ENCODE measurements around the gene PBX1.

The PBX1 gene

DNA sequence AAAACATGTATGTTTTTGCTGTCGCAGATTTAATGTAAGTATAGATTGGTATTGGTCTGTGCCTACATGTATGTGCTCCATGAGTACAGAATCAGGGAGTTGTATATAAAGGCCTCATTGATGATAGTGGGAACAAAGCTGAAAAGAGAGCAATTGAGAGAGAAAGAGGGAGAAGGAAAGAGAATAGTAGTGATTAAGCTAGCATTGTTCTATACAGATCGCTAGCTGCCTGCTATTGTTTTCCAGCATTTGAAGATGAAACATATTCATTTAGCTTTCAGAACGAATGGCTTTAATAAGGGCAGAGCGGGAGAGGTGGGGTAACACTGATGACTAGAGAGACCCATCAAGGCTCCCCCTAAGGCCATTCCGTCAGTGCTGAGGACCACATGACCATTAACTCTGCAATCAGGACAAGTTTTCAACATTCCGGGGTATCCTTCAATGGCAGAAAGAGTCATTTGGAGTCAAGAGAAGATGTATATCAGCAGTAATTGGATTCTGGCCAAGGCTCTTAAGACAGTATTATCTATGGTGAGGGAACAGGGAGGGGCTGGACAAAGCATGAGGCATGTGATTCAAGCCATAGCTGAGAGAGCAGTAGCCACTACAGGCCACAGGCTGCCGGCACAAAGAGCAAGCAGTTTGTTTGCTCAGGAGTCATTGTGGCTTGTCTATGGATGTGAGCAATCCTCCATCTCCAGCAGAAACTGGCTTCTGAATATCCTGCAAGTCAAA is 176.5 kb downstream of the PBX1 start:
- DNase-seq = no peak

DNA sequence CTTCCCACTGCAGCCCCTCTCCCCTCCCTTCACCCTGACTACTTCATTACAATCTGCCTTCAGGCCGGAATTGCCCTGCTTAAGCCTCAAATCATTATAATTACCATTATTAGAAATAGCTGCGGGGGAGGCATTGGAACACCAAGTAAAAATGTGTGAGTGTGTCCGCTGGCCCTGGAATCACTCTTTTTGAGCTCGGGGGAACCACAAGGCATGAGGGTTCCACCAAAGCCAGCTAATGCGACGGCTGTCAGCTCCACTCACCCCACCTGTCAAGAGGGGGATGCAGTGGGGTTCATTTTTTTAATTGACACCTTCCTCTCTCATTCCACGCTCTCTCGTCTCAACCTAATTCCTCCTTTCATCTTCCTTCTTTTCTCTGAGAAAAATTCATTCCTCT is 177.2 kb downstream of the PBX1 start:
- DNase-seq = no peak

DNA sequence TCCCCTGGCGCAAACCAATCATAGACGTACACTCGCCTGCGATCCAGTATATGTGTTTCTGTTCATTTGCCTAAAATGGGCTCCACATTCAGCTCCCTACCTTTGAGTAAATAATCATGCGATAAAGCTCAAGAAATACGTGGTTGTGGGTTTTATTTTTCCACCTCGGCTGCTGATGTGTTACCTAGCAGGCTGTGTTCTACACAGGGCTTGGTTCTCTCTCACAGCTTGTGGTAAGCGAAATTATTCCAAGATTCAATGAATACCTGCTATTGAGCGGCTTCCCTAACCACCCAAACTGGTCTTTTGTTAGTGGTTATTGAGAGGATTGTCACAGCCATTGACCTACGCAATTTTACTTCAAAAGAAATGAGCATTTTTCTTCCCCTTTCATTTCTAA is 180.2 kb downstream of the PBX1 start:
- DNase-seq = no peak

DNA sequence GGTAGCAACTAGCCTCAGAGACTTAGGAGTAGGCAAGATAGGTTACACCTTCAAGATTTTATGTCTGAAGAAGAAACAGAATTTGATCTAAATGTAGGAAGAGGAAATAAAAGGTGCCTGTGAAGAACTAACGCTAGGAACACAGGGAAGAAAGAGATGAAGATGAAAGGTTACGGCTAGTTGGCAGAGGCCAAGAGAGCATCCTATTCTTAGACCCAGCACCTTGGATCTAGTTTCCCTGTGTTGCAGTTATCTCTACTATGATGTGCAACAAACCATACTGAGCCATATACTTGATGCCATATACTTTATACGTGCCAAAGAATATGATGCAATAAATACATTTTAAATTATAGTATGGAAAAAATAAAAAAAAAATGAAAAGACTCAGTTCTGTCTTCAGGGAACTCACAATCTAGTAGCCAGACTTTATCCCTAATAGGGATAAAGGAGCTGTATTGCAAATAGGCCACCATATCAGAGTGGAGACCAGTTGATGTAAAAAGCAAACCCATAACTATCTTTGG is 181.1 kb downstream of the PBX1 start:
- DNase-seq = no peak

DNA sequence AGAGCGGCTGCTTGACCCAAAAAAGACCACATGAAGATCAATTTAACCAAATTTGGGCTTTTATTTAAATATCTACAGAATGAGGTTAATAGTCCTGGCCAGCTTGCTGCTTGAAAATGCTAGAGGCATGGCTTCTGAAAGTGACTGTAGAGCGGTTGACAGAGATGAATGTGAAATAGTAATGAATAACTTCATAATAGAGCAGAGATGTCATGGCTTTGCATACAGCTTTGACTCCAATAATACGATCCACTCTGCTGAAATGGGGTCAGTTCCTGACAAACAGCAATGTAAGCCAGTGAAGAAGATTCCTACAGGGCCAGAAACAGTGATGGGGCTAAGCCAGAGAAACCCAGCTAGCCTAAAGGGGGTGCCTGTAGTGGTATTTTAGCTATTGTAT is 183.8 kb downstream of the PBX1 start:
- no peak for DNase-seq

DNA sequence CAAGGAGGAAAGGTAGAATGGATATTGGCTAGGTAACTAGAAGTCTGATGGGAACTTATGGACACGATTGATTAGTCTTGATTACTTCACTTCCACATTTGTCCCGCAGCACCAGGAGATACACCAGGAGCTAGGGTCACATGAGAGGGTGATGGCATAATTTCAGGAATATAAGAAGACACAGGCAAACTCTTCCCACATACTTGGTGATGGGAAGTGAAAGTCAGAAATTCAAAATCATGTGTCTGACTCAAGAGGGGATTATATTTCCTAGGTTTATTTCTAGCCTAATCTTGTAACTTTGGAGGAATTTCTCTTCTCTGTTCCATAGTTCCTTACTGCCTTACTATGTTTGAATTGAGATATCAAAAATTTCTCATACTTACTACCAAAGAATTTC is 185.0 kb downstream of the PBX1 start:
- DNase-seq = no peak

DNA sequence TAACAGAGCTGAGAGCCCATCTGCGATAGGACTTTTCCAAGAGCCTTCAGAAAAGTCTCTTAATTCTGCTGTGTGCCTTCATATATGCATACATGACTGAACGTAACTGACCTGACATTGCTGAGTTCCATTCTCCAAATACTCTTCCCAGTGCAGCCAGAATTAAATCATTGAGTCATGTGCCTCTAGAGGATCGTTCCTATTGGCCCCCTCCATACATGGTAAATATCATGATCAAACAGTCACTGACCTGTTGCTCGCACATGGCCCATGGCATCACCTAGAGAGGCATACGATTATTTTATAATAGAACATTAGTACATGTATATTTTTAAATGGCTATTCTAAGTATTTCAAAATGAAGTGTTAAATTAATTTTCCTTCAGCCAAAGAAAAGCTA is 186.8 kb downstream of the PBX1 start:
- DNase-seq = no peak

DNA sequence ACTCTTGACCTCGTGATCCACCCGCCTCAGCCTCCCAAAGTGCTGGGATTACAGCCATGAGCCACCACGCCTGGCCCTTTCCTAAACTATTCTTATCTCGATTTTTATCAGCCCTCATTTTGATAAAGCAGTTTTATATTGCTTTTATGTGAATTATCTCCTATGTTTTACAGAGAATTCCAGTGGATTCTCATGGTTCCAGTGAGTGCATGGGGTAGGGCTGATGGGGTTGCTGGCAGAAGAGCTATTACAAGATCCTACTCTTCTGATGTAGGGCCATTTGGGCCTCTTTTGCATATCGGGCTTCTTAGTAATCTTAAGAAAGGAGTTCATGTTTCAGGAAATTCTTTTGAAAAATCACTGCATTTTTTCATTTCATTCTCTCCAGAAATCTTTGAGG is 187.6 kb downstream of the PBX1 start:
- DNase-seq = no peak

DNA sequence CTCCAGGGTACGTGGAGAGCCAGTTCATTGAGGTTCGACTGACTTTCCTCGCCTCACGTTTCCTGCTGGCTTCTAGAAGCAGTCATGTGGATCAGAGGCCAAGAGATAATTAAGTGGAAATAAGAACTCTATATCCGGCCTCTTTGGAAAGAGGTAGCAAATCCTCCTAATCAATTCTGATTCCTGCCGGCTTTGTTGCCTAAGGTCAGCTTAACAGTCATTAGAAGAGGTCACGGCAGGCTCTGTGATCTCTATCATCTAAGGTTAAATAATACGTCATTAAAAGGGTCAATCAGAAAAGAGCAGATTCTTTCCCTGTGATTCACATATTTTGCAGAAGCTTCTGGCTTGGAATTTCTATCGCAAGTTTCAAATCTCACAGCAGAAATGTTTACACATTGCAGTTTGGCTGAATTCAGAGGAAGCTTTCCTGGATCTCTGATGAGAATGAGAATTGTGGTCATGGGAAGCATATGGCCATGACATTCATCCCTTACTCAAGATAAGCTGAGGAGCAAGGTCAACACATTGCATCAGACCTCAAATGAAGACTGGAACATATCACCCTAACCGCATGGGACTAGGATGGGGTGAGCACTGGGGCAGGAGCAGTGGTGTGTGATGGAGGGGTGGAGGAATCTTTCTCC is 189.4 kb downstream of the PBX1 start:
- no peak for DNase-seq

DNA sequence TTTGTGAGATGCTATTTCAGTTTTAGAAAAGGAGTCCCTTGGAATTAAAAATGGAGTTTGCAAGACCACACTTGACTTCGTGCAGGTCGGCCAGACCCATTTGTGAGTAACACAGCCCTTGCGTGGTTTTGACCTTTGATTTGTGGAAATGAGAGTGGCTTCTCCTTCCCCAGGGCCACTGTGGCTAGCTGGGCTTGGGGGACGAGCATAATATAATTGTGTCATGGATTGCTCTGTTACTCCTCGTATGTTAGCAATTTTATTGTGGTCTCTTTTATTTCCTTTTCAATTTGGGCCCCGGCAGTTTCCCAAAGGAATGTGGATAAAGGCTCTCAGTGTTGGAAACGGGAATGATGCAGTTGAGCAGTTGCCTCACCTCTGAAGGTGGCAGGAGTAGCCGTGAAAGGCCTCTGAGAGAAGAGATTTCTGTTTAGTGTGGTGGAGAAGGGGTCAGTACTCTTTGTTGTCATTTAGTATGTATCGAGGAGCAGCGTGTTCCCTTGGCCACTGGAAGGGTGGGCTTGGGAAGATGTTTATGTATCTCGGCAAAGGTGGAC is 194.6 kb downstream of the PBX1 start:
- DNase-seq = no peak

DNA sequence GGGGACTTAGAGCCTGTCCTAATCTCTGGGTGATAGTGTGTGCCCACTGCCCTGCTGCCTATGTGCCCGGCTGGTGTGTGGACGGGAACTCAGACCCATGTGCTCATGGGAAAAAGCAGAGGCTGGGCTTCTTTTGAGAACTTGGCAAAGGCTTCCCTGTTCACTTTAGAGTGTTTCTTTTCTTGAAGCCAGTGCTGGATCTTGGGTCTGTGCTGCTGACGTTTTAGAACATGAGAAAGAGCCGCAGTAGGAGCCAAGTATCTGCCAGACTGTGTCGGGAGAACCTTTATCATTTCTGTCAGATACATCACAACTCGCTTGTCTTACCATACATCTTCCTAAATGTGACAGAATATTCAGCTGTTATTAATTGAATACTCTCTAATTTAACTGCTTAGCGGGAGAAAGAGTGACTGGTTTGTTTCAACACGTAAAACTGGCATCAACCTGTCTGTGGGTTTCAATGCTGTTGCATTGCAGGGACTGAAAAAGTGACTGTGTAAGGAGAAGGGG is 195.2 kb downstream of the PBX1 start:
- DNase-seq = no peak

DNA sequence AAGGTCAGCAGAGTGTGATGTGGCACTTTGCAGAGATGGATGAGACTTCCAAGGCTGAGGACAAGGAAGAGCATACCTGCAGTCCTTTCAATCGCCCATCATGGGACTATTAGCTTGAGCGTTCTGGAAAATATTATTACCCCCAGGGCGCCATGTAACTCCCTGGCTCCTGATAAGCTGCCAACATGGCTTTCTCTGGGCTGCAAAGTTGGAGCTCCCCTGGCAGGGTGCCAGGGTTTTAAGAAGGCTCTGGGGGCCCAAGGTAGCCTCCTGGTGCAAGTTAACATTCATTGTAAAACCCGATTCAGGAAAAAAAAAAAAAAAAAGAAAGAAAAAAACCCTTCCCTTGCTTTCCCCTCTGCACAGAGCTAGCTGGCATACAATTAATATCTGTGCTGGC is 196.7 kb downstream of the PBX1 start:
- DNase-seq = no peak

DNA sequence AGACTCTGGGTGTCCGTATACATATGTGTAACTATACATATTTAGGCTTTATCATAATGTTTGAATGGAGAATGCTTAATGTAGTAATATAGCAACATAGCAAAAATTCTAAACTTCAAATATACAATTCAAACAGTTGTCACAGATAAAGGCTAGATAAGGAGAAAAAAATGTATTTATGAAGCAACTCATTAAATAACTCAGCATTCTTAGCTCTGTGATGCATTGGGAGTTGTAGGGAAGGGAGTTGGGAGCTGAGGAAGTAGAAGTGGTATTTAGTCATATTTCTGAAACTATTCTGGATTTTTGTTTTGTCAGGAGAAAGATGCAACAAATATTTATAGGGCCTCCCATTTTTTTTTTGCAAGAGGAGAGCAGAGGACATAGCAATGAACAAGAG is 197.8 kb downstream of the PBX1 start:
- no peak for DNase-seq

DNA sequence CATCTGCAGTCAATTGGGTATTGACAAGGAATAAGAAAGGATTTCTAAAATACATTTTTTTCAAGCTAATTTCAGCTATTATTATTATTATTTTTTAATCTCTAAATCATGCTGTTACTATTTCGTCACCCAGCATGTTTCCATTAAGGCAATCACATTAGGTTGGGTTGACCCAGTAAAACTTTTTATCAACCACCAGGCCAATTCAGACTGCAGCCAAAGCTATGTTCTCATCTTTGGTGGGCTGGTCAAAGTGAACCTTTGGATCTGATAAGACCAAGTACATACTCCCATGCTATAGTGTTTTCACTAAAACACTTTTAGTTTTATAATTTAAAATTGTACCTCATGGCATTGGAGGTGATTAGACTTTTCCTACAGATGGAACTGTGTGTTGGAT is 198.6 kb downstream of the PBX1 start:
- no peak for DNase-seq

DNA sequence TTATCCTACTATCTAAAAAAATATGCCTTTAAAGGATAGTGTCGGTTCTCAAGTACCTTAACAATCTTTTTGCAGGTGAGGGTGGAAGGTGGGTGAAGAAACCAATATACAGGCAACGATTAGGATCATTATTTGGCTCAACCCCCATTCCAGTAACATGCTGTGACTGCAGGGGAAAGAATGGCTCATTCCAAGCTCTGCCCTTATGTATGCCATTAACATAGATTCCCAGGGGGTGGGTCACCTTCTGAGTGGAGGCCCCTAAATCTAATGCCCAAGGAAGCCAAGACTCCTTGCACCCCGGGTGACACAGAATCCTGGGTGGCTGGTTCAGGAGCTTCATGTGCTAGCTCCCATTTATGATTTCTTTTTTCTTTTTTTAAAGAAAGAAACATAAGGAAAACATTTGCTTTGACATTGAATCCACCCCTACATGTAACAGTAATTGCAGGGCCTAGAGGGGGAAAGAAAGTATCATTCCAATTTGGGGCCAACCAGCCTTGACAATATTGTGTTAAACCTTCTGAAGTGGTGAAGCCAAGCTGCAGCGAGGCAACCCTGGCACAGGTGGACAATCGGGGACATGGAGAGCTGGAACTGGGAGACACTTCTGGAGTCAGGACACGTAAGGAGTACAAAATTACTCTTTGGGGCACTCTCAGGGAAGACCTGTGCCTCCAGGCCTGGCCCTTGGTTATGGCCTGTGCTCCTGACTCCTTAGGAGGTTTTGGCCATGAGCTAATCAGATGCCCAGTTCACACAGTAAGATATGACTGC is 200.3 kb downstream of the PBX1 start:
- DNase-seq = no peak

DNA sequence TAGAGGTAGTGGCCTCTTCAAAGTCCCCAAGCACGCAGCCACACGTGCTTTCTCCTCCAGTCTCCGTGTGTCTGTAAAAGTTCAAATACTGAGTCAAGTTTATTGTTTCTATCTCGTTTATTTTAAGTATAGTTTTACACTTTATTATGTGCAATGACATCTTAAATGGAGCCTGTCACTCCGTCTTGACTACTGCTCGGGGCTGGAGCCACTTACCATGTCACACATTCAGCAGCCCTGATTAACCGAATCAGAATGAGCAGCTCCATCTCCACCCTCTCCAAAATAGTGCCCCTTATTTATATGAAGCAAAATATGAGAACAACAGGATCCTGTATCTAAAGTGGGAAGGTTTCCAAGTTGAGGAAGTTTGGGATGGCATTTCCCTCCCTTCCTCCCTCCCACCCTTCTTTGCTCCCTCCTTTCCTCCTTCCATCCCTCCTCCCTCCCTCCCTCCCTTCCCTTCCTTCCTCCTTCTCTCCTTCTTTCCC is 201.0 kb downstream of the PBX1 start:
- no peak for DNase-seq

DNA sequence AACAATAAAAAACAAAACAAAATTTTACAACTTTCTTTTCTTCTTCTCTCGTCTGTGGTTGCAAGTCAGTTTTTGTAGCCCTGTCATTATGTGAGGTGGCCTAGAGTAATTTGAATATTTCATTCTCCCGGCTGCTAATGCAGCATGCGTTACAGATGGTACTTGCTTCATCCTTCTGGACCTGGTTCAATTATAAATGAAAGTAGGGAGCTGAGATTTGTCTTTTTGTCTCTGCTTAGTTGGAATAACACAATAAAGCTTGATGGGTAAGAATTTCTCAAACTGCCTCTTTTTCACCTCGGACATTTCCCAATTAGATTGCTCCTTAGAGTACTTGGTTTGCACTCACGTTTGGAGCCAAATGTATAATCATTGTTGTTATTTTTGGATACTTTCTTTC is 201.6 kb downstream of the PBX1 start:
- DNase-seq = no peak

DNA sequence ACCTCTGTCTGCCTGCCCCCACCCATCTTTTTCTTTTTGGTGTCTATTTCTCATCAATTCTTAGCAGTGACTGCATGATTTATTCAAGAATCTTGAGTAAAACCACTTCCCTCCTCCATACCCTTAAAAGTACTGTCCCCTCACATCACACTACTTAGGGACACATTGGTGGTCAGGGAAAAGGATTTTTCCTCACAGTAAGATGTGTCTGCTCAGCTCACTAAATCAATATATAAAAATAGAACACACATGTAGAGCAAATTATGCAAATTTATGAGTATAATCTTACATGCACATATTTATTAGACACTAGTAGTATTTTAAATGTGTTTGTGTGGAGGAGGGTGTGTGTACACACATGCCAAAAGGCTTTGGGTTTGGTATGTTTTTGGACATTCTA is 202.0 kb downstream of the PBX1 start:
- DNase-seq = no peak

DNA sequence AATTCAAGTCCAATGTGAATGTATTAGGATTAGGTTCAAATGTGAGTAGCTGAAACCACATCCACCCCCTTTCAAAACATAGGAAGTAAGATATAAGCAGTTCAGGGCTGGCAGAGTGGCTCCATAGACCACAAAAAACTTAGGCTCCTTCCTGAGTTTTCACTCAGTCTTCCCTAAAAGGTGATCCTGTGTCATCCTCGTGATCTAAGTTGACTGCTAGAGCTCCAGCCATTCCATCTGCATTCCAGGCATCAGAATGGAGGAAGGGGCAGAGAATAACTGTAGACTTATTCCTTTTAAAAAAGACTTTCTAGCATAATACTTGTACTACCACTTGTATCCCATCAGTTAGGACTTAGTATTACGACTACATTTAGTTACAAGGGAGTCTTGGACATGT is 204.1 kb downstream of the PBX1 start:
- DNase-seq = no peak

DNA sequence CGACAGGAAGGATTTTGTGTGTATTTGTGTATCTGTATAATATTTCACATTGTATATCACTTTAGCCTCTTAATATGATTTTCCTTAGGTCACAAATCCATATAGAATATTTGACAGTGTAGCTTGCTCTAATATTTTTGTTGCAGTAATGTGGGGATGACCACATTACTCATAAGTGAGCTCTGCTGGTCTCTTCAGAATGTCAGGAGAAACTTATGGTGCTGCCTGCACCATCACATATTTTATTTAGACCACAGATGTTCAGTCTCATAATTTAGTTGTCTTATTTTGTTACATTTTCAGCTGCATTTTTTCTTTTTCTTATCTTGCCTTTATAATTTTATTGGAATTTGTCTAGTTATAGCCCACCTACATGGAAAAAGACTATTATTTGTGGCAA is 205.3 kb downstream of the PBX1 start:
- no peak for DNase-seq

DNA sequence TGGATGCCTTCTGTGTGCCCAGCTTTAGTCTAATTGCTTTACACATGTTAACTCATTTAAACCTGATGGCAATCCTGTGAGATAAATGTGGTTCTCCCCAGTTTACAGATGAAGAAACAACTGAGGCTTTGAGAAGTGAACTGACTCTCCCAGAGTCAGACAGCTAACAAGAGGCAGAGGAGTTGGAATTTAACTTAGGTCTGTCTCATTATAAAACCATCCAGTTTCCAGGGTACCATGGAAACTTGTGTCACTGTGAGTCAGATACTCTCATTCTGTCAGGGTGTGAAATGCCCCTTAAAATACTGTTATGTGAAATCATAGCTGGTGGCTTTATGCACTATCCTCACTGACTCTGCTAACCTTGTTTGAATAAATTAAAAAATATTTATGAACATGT is 206.6 kb downstream of the PBX1 start:
- DNase-seq = no peak

DNA sequence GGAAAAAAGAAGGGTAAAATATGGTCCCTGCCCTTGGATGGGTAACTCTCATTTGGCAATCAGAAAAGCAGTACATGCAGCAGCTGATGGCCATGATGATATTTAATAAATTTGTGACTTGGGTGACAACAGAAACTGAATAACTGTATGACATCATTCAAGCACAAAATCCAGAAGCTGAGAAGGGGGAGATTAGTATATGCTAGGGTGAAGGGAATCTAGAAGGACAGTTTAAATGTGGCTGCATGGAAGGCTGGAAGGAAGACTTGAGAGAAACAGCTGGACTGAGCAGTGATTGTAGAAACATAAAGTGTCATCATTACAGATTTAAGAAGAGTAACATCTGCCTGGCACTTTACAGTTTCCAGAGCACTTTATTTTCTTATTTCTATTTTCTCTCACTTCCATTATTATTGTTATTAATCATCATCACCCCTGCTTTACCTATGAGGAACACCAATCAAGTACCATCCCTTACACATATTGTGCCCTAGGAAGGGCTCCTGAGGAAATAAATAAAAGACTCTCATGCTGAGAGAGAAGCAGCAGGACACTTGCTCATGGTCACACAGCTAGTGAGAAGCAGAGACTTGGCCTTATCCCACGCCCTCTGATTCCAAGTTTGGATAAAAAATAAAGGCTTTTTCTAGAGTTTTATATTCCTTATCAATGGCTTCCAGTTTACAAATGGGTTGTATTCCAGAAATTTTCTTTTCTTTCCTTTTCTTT is 207.2 kb downstream of the PBX1 start:
- DNase-seq = no peak
